Activated naive CD4-positive, alpha-beta T cell treated with anti-CD3 and anti-CD28 coated beads for 36 hours (primary cell): ENCODE results near the gene BRSK2. TPM values are rescaled to one million over a fixed set of nuclear protein-coding genes. Genes with fewer than 3 reads are reported as not detected.
"Not testable (repeated sequence)": the region's sequence is repeated elsewhere in the genome, so short reads cannot be mapped to it uniquely, and the experiment has no call there.

ENCODE experiments used
- CTCF ChIA-PET: fragments of 350-600 bp; sonication (Branson Sonifier 250); formaldehyde crosslinking; loops from one replicate; lab custom pipeline; 2021; ENCODE audit warnings: antibody characterized with exemption; lab: Charles Lee
- DNase-seq: peaks from one replicate; pipeline ENCODE4 v3.0.0-alpha.2; 2020
- H3K27ac Mint-ChIP-seq: one replicate; pipeline ENCODE4 v1.8.0; 2021; ENCODE audit warnings: mild to moderate bottlenecking, mixed read lengths
- H3K27me3 Mint-ChIP-seq: one replicate; pipeline ENCODE4 v1.8.0; 2021; ENCODE audit warnings: low read depth, mixed read lengths
- H3K36me3 Mint-ChIP-seq: one replicate; pipeline ENCODE4 v1.8.0; 2021; ENCODE audit warnings: low read depth, mixed read lengths
- H3K4me1 Mint-ChIP-seq: one replicate; pipeline ENCODE4 v1.8.0; 2021; ENCODE audit warnings: low read depth, mixed read lengths
- H3K4me3 Mint-ChIP-seq: one replicate; pipeline ENCODE4 v1.8.0; 2021; ENCODE audit warnings: mild to moderate bottlenecking, moderate library complexity, mixed read lengths
- H3K9me3 Mint-ChIP-seq: one replicate; pipeline ENCODE4 v1.8.0; 2021; ENCODE audit warnings: mixed read lengths
- intact Hi-C: fragments of 100-400 bp; cut with micrococcal nuclease; formaldehyde crosslinking; loops from one replicate; pipeline ENCODE4 v1.15.1; 2023
- total RNA-seq, 2 experiments: library from RNA; stranded (reverse); gene quantifications; one replicate each; pipeline ENCODE4 v1.2.3, GENCODE V29; 2021

The BRSK2 gene
- total RNA-seq, 2 experiments from 2014 or later: 0.17 to 0.44 TPM

GRCh38 chr11:1348796-1349326, 40.9 kb upstream of the BRSK2 start:
- Mint-ChIP-seq H3K27me3 (no peaks in the 10 kb centered on the region), H3K27ac (no peak overlapping the region), H3K4me1 (no peaks in the 10 kb centered on the region), H3K9me3 (no peaks in the 10 kb centered on the region), H3K36me3 (no peaks in the 10 kb centered on the region), H3K4me3 (no peak overlapping the region)
- intact Hi-C loops: loop anchor here (1.0 kb wide), 1 partner anchor 15 kb away; no protein-coding TSS in a partner anchor
- DNase-seq: no peak
- CTCF ChIA-PET: no interaction called here

GRCh38 chr11:1349327-1350041, 40.2 kb upstream of the BRSK2 start:
- intact Hi-C loops: no loop called here
- no peak for DNase-seq
- Mint-ChIP-seq H3K36me3 (no peaks in the 10 kb centered on the region), H3K27ac (no peak overlapping the region), H3K27me3 (no peaks in the 10 kb centered on the region), H3K4me1 (no peaks in the 10 kb centered on the region), H3K4me3 (no peak overlapping the region), H3K9me3 (no peaks in the 10 kb centered on the region)
- CTCF ChIA-PET: no interaction called here

- CTCF ChIA-PET: interaction anchor here (0.6 kb wide), 1 partner anchor 12 kb away, joined by 3 read pairs; no protein-coding TSS in a partner anchor
- no peak overlapping the region for H3K27ac Mint-ChIP-seq
- H3K36me3 Mint-ChIP-seq: no peaks in the 10 kb centered on the region
- H3K9me3 Mint-ChIP-seq: no peaks in the 10 kb centered on the region
- no peak for DNase-seq
- H3K4me3 Mint-ChIP-seq: no peak overlapping the region
- no peaks in the 10 kb centered on the region for H3K4me1 Mint-ChIP-seq
- H3K27me3 Mint-ChIP-seq: no peaks in the 10 kb centered on the region
- intact Hi-C loops: no loop called here
Observed at GRCh38 chr11:1350086-1350725, 39.5 kb upstream of the BRSK2 start.

DNA sequence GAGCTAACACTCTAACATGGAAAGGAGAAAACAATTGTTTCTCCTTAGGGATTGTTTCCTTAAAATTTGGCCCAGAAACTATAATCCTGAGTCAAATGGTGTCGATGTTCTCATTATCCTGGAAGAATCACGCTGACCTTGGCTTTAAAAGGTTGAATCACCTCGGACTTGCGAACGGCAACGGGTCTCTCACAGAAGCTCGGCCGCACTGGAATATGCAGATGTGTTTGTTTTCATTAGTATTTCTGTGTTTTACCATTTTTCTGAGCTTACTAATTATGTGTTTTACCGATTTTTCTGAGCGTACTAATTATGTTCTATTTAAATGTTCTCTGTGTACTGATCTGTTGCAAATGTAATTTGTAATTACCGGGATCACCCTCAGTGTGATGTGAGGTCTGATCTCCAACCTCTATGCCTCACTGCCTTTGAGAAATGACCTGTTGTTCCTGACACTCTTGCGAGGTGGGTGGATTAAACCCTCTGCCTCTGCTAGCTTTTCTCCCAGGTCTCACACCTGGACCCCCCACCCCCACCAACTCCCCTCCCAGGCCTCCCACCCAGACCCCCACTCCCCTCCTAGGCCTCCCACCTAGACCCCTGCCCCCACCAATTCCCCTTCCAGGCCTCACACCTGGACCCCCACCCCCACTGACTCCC, 38.3 kb upstream of the BRSK2 start:
- CTCF ChIA-PET: no interaction called here
- Mint-ChIP-seq H3K27ac (no peak overlapping the region), H3K36me3 (no peaks in the 10 kb centered on the region), H3K4me3 (no peak overlapping the region), H3K4me1 (no peaks in the 10 kb centered on the region), H3K27me3 (peaks cover 2% of the 10 kb centered on the region), H3K9me3 (no peaks in the 10 kb centered on the region)
- DNase-seq: no peak
- intact Hi-C loops: no loop called here

- Mint-ChIP-seq H3K27me3 (peaks cover 2% of the 10 kb centered on the region), H3K9me3 (no peaks in the 10 kb centered on the region), H3K4me1 (no peaks in the 10 kb centered on the region), H3K4me3 (no peak overlapping the region), H3K27ac (no peak overlapping the region), H3K36me3 (no peaks in the 10 kb centered on the region)
- CTCF ChIA-PET: no interaction called here
- DNase-seq: no peak
- intact Hi-C loops: no loop called here
Observed at GRCh38 chr11:1352696-1353382, 36.9 kb upstream of the BRSK2 start.

DNA sequence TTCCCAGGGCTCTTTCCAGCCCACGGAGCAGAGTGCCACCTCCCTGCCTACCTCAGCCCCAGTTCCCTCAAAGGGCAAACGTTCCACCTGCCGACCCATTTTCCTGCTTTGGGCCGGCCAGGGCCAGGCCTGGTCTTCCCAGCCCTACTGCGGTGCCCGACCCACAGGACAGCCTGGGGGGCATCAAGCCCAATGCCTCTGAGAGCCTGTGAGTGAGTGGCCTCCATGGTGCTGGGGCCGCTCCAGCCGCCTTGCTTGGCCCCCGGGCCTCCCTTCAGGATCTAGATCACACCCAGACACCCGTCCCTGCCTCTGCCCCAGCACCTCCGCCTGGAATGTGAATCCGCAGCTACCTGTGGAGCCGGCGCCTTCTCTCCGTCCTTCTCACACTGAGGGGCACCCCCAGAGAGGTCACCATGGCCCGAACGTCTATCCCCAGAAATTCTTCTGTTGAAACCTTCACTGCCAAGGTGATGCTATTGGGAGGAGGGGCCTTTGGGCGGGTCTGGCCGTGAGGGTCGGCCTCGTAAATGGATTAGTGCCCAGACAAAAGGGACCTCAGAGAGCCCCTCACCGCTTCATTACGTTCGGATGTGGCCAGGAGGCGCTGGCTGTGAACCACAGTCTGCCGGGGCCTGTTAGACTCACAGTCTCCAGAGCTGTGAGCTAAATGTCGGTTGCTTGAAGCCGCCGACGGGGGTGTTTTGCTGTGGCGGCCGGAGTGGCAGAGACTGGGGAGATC, 36.2 kb upstream of the BRSK2 start:
- Mint-ChIP-seq H3K27ac (no peak overlapping the region), H3K27me3 (peaks cover 3% of the 10 kb centered on the region), H3K4me1 (no peaks in the 10 kb centered on the region), H3K4me3 (no peak overlapping the region), H3K36me3 (no peaks in the 10 kb centered on the region), H3K9me3 (no peaks in the 10 kb centered on the region)
- no peak for DNase-seq
- intact Hi-C loops: no loop called here
- CTCF ChIA-PET: no interaction called here

DNA sequence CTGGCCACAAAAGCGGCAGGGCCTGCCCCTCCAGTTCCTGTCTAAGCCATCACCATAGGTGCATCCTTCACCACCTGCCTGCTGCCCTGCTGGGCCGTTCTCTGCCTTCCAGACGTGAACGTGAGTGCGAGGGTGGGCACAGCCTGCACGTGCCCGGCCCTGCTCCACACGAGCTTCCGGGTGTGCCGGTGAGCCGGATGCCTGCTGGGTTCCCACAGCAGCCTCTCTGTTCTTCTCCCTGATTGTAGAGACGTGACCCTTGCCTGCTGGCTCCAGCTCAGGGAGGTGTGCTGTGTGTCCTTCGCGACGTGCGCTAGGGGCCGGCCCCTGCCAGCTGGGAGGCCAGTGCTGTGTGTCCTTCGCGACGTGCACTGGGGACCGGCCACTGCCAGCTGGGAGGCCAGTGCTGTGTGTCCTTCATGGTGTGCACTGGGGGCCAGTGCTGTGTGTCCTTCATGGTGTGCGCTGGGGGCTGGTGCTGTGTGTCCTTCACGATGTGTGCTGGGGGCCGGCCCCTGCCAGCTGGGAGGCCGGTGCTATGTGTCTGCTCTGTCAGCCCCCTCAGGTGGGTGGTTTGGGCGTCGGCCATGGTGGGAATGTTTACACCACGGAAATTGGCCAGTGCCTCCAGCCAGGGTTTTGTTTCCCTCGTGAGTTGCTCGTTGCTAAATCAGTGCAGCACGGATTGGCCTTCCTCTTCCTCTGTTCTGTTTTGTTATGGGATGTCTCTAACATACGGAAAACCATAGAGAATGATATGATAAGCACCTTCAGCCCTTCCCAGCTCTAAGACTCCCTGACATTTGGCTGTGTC, 35.4 kb upstream of the BRSK2 start:
- Mint-ChIP-seq H3K27ac (no peak overlapping the region), H3K36me3 (no peaks in the 10 kb centered on the region), H3K4me1 (no peaks in the 10 kb centered on the region), H3K4me3 (no peak overlapping the region), H3K27me3 (peaks cover 4% of the 10 kb centered on the region), H3K9me3 (no peaks in the 10 kb centered on the region)
- DNase-seq: no peak
- intact Hi-C loops: no loop called here
- CTCF ChIA-PET: no interaction called here

DNA sequence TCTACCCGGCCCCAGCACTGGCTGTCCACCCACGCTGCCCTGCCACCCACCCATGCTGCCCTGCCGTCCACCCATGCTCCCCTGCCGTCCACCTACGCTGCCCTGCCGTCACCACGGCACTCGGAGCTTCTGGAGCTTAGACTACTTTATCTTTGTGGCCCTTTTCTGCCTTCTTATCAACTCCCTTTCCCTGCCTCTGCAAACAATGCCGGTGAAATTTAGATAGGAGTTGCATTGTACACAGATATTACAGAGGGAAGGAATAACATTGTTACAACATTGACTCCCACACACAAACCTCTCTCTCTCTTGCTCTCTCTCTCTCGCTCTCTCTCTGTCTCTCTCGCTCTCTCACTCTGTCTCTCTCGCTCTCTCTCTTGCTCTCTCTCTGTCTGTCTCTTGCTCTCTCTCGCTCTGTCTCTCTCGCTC, 33.7 kb upstream of the BRSK2 start:
- H3K4me3 Mint-ChIP-seq: no peak overlapping the region

DNA sequence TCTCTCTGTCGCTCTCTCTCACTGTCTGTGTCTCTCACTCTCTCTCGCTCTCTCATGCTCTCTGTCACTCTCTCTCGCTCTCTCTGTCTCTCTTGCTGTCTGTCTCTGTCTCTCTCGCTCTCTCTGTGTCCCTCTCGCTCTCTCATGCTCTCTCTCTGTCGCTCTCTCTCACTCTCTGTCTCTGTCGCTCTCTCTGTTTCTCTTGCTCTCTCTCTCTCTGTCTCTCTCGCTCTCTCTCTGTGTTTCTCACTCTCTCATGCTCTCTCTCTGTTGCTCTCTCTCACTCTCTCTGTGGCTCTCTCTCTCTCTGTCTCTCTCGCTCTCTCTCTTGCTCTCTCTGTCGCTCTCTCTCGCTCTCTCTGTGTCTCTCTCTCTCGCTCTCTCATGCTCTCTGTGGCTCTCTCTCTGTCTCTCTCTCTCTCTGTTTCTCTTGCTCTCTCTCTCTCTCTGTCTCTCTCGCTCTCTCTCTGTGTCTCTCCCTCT, 33.2 kb upstream of the BRSK2 start:
- DNase-seq: no peak
- CTCF ChIA-PET: no interaction called here
- H3K4me1 Mint-ChIP-seq: no peaks in the 10 kb centered on the region
- H3K36me3 Mint-ChIP-seq: no peaks in the 10 kb centered on the region
- no peak overlapping the region for H3K27ac Mint-ChIP-seq
- H3K9me3 Mint-ChIP-seq: no peaks in the 10 kb centered on the region
- peaks cover 4% of the 10 kb centered on the region for H3K27me3 Mint-ChIP-seq
- H3K4me3 Mint-ChIP-seq: no peak overlapping the region
- intact Hi-C loops: no loop called here

More for the DNA sequence above, 33.7 kb upstream of the BRSK2 start:
- Mint-ChIP-seq H3K27ac (no peak overlapping the region), H3K36me3 (no peaks in the 10 kb centered on the region), H3K4me1 (no peaks in the 10 kb centered on the region), H3K27me3 (peaks cover 4% of the 10 kb centered on the region), H3K9me3 (no peaks in the 10 kb centered on the region)
- CTCF ChIA-PET: no interaction called here
- DNase-seq: no peak
- intact Hi-C loops: no loop called here

DNA sequence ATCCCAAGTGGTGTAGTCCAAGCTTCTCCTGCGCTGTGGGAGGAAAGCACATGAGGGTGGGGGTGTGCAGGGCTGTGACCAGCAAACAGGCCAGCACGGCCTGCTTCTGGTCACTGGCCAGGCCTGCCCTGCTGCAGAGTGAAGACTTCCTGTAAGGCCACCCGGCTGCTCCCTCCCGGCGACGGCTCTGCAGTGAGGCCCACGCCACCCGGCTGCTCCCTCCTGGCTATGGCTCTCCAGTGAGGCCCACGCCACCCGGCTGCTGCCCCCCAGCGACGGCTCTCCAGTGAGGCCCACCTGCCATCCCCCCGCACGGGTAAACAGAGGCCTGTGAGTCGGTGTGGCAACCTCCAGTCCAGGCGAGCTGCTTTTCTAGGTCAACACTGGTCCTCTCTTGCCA, 31.4 kb upstream of the BRSK2 start:
- Mint-ChIP-seq H3K4me3 (no peak overlapping the region), H3K27ac (no peak overlapping the region), H3K9me3 (no peaks in the 10 kb centered on the region), H3K36me3 (no peaks in the 10 kb centered on the region), H3K4me1 (no peaks in the 10 kb centered on the region), H3K27me3 (peaks cover 4% of the 10 kb centered on the region)
- DNase-seq: no peak
- intact Hi-C loops: no loop called here
- CTCF ChIA-PET: no interaction called here

DNA sequence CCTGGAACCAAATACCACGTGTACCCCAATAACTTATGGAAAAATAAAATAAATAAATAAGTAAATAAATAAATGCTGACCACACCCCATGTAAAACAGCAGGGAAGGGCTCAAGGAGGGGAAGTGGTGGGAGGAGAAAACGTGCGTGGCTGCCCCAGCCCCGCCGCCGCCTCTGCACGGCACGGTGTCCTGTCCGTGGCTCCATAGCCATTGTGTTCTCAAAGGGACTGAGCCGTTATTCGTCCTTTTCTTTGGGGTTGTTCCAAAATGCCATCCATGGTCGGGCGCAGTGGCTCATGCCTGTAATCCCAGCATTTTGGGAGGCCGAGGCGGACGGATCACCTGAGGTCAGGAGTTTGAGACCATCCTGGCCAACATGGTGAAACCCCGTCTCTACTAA, 30.8 kb upstream of the BRSK2 start:
- H3K27ac Mint-ChIP-seq: not testable (repeated sequence)

More for the DNA sequence above, 30.8 kb upstream of the BRSK2 start:
- H3K4me3 Mint-ChIP-seq, H3K9me3 Mint-ChIP-seq, intact Hi-C loops, DNase-seq, H3K4me1 Mint-ChIP-seq, H3K27me3 Mint-ChIP-seq, H3K36me3 Mint-ChIP-seq: not testable (repeated sequence)
- CTCF ChIA-PET: interaction anchor here (0.7 kb wide), 1 partner anchor 139 kb away, joined by 4 read pairs; no protein-coding TSS in a partner anchor
